ENCODE results near the gene MYB.

DNA sequence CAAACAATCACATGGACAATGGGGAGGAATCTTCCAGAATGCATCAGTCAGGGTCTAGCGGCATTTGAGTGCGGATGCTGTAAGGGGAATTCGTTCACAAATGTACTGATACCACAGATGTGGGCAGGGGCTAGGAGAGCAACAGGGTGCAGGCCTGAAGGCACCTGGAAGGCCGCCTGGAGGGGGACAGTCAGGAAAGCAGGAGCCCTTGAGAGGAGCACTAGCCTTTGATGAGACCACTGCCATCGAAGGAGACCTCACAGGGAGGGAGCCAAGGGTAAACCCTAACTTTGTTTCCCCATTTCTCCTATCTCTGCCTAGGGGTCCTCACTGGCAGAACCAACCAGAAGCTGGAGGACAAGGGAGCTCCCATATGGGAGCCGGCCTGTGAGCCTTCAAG, 38.2 kb downstream of the MYB start:
- TF ChIP-seq, protein P1, sequence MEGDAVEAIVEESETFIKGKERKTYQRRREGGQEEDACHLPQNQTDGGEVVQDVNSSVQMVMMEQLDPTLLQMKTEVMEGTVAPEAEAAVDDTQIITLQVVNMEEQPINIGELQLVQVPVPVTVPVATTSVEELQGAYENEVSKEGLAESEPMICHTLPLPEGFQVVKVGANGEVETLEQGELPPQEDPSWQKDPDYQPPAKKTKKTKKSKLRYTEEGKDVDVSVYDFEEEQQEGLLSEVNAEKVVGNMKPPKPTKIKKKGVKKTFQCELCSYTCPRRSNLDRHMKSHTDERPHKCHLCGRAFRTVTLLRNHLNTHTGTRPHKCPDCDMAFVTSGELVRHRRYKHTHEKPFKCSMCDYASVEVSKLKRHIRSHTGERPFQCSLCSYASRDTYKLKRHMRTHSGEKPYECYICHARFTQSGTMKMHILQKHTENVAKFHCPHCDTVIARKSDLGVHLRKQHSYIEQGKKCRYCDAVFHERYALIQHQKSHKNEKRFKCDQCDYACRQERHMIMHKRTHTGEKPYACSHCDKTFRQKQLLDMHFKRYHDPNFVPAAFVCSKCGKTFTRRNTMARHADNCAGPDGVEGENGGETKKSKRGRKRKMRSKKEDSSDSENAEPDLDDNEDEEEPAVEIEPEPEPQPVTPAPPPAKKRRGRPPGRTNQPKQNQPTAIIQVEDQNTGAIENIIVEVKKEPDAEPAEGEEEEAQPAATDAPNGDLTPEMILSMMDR (IDR thresholded peaks at IDR 0.05) = no peak
- no peak for TF ChIP-seq ZFX (IDR thresholded peaks at IDR 0.05; ENCODE audit: borderline replicate concordance)
